Measurements from ENCODE around the gene SUSD5. TPM values are rescaled to one million over a fixed set of nuclear protein-coding genes. Genes with fewer than 3 reads are reported as not detected.
A peak's percentile ranks its signal among the peaks of the same experiment; 100 is the strongest.

SUSD5 gene
- polyA plus RNA-seq, 1 of the 3 experiments (the other 2 are of a cell fraction): 1.2 TPM

- no peak for TF ChIP-seq GATA2 (CRISPR knock-in tag; IDR thresholded peaks at IDR 0.05)
- TF ChIP-seq RFX5 (IDR thresholded peaks at IDR 0.05; ENCODE audit: low read length): no peak
- no peak for TF ChIP-seq FOXM1 (IDR thresholded peaks at IDR 0.05; ENCODE audit: low read depth)
- no peak for TF ChIP-seq FOSL2 (IDR thresholded peaks at IDR 0.05; ENCODE audit: borderline replicate concordance, low read depth)
- TF ChIP-seq TCF12 (IDR thresholded peaks at IDR 0.05): no peak
- TF ChIP-seq USF1 (IDR thresholded peaks at IDR 0.05; ENCODE audit: borderline replicate concordance, low read depth): no peak
- no peak for TF ChIP-seq RAD21 (IDR thresholded peaks at IDR 0.05; ENCODE audit: low read length)
- CTCF ChIA-PET: interaction anchor here (1.2 kb wide), 1 partner anchor 18 kb away, joined by 5 read pairs; no protein-coding TSS in a partner anchor
- Histone ChIP-seq H3K4me3 (ENCODE audit: low read depth in 2 of 2, low read length in 1 of 2) (no peak overlapping the region), H3K4me2 (no peak overlapping the region), H3F3A (replicated peaks; ENCODE audit: insufficient read depth) (peaks cover 4% of the 10 kb centered on the region), H3K27me3 (ENCODE audit: insufficient read depth) (no peaks in the 10 kb centered on the region), H3K9me3 (no peaks in the 10 kb centered on the region), H3K4me1 (ENCODE audit: control insufficient read depth in 1 of 2, insufficient read depth in 2 of 2, low read depth in 1 of 2, low read length in 1 of 2) (peaks cover 2 to 9% of the 10 kb centered on the region in 2 experiments; a peak in 2 of 4 replicates), H3K9ac (no peak overlapping the region), H4K20me1 (ENCODE audit: insufficient read depth) (no peaks in the 10 kb centered on the region), H3K9me2 (no peaks in the 10 kb centered on the region), H3K27ac (ENCODE audit: low read depth in 2 of 2, low read length in 1 of 2) (no peak overlapping the region), H3K36me3 (replicated peaks in 1 of 2; ENCODE audit: control insufficient read depth in 1 of 2, insufficient read depth in 2 of 2, low read length in 1 of 2) (no peaks in the 10 kb centered on the region), H2AFZ (ENCODE audit: low read depth) (no peak overlapping the region), H3K79me2 (ENCODE audit: insufficient read depth) (no peaks in the 10 kb centered on the region)
- no peak for DNase-seq
- WGBS (ENCODE audit: low lambda C conversion rate): 94% methylated on average over 5 of the region's 6 CpGs
- POLR2A ChIA-PET: no interaction called here
Measured at GRCh38 chr3:33149342-33149741, 69.3 kb downstream of the SUSD5 start.

GRCh38 chr3:33146791-33147445 is 71.7 kb downstream of the SUSD5 start:
- no peak for TF ChIP-seq NRF1 (IDR thresholded peaks at IDR 0.05; ENCODE audit: low read depth, low read length)
- TF ChIP-seq FOSL2 (IDR thresholded peaks at IDR 0.05; ENCODE audit: borderline replicate concordance, low read depth): no peak
- peak; percentile 43; the same call in 1 of the 2 replicates for TF ChIP-seq POLR2AphosphoS5 (IDR thresholded peaks at IDR 0.05; ENCODE audit: low read depth, low read length)
- no peak for TF ChIP-seq PBX3 (IDR thresholded peaks at IDR 0.05)
- TF ChIP-seq SIN3A (IDR thresholded peaks at IDR 0.05; ENCODE audit: borderline replicate concordance, low read depth, low read length): no peak
- peak; percentile 16; the same call in 1 of the 2 replicates for TF ChIP-seq CTCF (IDR thresholded peaks at IDR 0.05)
- no peaks in the 10 kb centered on the region for H3K9me2 ChIP-seq
- H2AFZ ChIP-seq (ENCODE audit: low read depth): no peak overlapping the region
- H3K4me3 ChIP-seq (ENCODE audit: low read depth in 2 of 2, low read length in 1 of 2): no peak overlapping the region
- no peaks in the 10 kb centered on the region for H3K9me3 ChIP-seq
- POLR2A ChIA-PET: no interaction called here
- no peak for DNase-seq
- H3K4me1 ChIP-seq (ENCODE audit: control insufficient read depth in 1 of 2, insufficient read depth in 2 of 2, low read depth in 1 of 2, low read length in 1 of 2): peaks cover 2 to 9% of the 10 kb centered on the region in 2 experiments; a peak in 2 of 4 replicates
- H4K20me1 ChIP-seq (ENCODE audit: insufficient read depth): no peaks in the 10 kb centered on the region
- CTCF ChIA-PET: interaction anchor here (1.5 to 4.5 kb wide), 3 partner anchors 11 to 226 kb away, joined by 5 to 25 read pairs (median 9); no protein-coding TSS in a partner anchor
- H3K36me3 ChIP-seq (replicated peaks in 1 of 2; ENCODE audit: control insufficient read depth in 1 of 2, insufficient read depth in 2 of 2, low read length in 1 of 2): peaks cover 13 to 18% of the 10 kb centered on the region in 2 experiments
- 87% methylated on average over 7 of the region's 8 CpGs for WGBS (ENCODE audit: low lambda C conversion rate)
- peaks cover 4% of the 10 kb centered on the region for H3F3A ChIP-seq (replicated peaks; ENCODE audit: insufficient read depth)
- H3K79me2 ChIP-seq (ENCODE audit: insufficient read depth): no peaks in the 10 kb centered on the region
- 0 out of 2 replicates have a peak overlapping the region, but pooled peaks have one; percentile 6 for H3K4me2 ChIP-seq
- H3K27ac ChIP-seq (ENCODE audit: low read depth in 2 of 2, low read length in 1 of 2): no peak overlapping the region
- H3K9ac ChIP-seq: no peak overlapping the region
- no peaks in the 10 kb centered on the region for H3K27me3 ChIP-seq (ENCODE audit: insufficient read depth)

All from SK-N-SH (cell line).